RWPE1 (cell line): ENCODE measurements around the gene TSPO.

Experiments used
- CTCF ChIA-PET: fragments of 350-600 bp; sonication (Branson Sonifier 250); formaldehyde crosslinking; extraction: SDS; loops from one replicate; lab custom pipeline; 2021; lab: Yijun Ruan, JAX
- POLR2A ChIA-PET: fragments of 400-600 bp; formaldehyde crosslinking; extraction: SDS; loops from one replicate; lab custom pipeline; 2020; ENCODE audit warnings: antibody characterized with exemption; ENCODE audit not compliant: low non-redundant PET; lab: Yijun Ruan, JAX
- DNase-seq: peaks from one replicate; pipeline ENCODE4 v3.0.0; 2012; ENCODE audit warnings: low spot score
- H3K27ac ChIP-seq: fragments of 450-650 bp; 2 replicates; pipeline ENCODE4 v1.5.1; 2017
- CTCF ChIP-seq: fragments of 450-650 bp; conservative IDR thresholded peaks from 2 replicates; pipeline ENCODE4 v1.5.1; 2017; ENCODE audit warnings: low read depth, mild to moderate bottlenecking

TSPO gene

GRCh38 chr22:43210631-43211515, 59.5 kb downstream of the TSPO start:
- CTCF ChIA-PET = no interaction called here

GRCh38 chr22:43211941-43212433, 60.6 kb downstream of the TSPO start:
- TF ChIP-seq CTCF = no peak
- ChIA-PET CTCF (no interaction called here), POLR2A (no interaction called here)
- H3K27ac ChIP-seq = no peak overlapping the region
- no peak for DNase-seq

More at GRCh38 chr22:43210631-43211515, 59.5 kb downstream of the TSPO start:
- POLR2A ChIA-PET = no interaction called here
- H3K27ac ChIP-seq = no peak overlapping the region
- no peak for DNase-seq
- no peak for TF ChIP-seq CTCF

GRCh38 chr22:43212434-43212952, 61.1 kb downstream of the TSPO start:
- TF ChIP-seq CTCF = no peak
- ChIA-PET POLR2A (no interaction called here), CTCF (no interaction called here)
- no peak for DNase-seq
- no peak overlapping the region for H3K27ac ChIP-seq
